ENCODE data around the gene KDELR3. TPM values are rescaled to one million over a fixed set of nuclear protein-coding genes. Genes with fewer than 3 reads are reported as not detected.

KDELR3 gene
- total and polyA plus RNA-seq, 2 of the 8 experiments (the other 6 are each of a cell fraction or from before 2014, with no cell fraction given) = 7.9 to 13.0 TPM

GRCh38 chr22:38431266-38432010 is 36.5 kb upstream of the KDELR3 start (continued):
- TF ChIP-seq CHD1 (IDR thresholded peaks at IDR 0.05; ENCODE audit: low read depth, low read length) (no peak), HDAC6 (IDR thresholded peaks at IDR 0.05; ENCODE audit: low read depth, low read length) (no peak), RNF2 (IDR thresholded peaks at IDR 0.05; ENCODE audit: borderline replicate concordance, low read depth, low read length, missing control alignments, poor library complexity, severe bottlenecking) (no peak)
